ENCODE results near the gene ABR.

GRCh38 chr17:1077986-1078711 is 101.6 kb downstream of the ABR start:
- no peak for TF ChIP-seq CTCF (conservative IDR thresholded peaks at IDR 0.05)
- no peak for TF ChIP-seq ZFX (IDR thresholded peaks at IDR 0.05)

Data from C4-2B (cell line).